ENCODE results near the gene DAB2. TPM values are rescaled to one million over a fixed set of nuclear protein-coding genes. Genes with fewer than 3 reads are reported as not detected.

Gene DAB2
- total RNA-seq, 1 donor from 2014 or later, result 14.6 TPM

- H3K4me3 ChIP-seq (ENCODE audit: low read depth, low read length), result no peak overlapping the region
- no peaks in the 10 kb centered on the region for H3K36me3 ChIP-seq (ENCODE audit: control insufficient read depth, insufficient read depth, low read length)
- no peak for DNase-seq (ENCODE audit: low read depth)
- no peak for TF ChIP-seq CTCF (IDR thresholded peaks at IDR 0.05; ENCODE audit: insufficient read depth, low read length, poor library complexity, severe bottlenecking)
- no peaks in the 10 kb centered on the region for H3K27me3 ChIP-seq (ENCODE audit: control insufficient read depth, insufficient read depth, low read length)
Observed at GRCh38 chr5:39446231-39446630, 21.5 kb upstream of the DAB2 start.

- no peaks in the 10 kb centered on the region for H3K36me3 ChIP-seq (ENCODE audit: control insufficient read depth, insufficient read depth, low read length)
- no peak for TF ChIP-seq CTCF (IDR thresholded peaks at IDR 0.05; ENCODE audit: insufficient read depth, low read length, poor library complexity, severe bottlenecking)
- H3K4me3 ChIP-seq (ENCODE audit: low read depth, low read length), result no peak overlapping the region
- DNase-seq (ENCODE audit: low read depth), result no peak
- no peaks in the 10 kb centered on the region for H3K27me3 ChIP-seq (ENCODE audit: control insufficient read depth, insufficient read depth, low read length)
Observed at GRCh38 chr5:39443911-39444310, 19.1 kb upstream of the DAB2 start.

GRCh38 chr5:39442991-39443390 is 18.2 kb upstream of the DAB2 start:
- no peak for TF ChIP-seq CTCF (IDR thresholded peaks at IDR 0.05; ENCODE audit: insufficient read depth, low read length, poor library complexity, severe bottlenecking)
- H3K4me3 ChIP-seq (ENCODE audit: low read depth, low read length), result no peak overlapping the region
- DNase-seq (ENCODE audit: low read depth), result no peak
- H3K27me3 ChIP-seq (ENCODE audit: control insufficient read depth, insufficient read depth, low read length), result no peaks in the 10 kb centered on the region
- H3K36me3 ChIP-seq (ENCODE audit: control insufficient read depth, insufficient read depth, low read length), result no peaks in the 10 kb centered on the region

GRCh38 chr5:39441838-39442237 is 17.1 kb upstream of the DAB2 start:
- Histone ChIP-seq H3K4me3 (ENCODE audit: low read depth, low read length) (no peak overlapping the region), H3K27me3 (ENCODE audit: control insufficient read depth, insufficient read depth, low read length) (no peaks in the 10 kb centered on the region), H3K36me3 (ENCODE audit: control insufficient read depth, insufficient read depth, low read length) (no peaks in the 10 kb centered on the region)
- no peak for TF ChIP-seq CTCF (IDR thresholded peaks at IDR 0.05; ENCODE audit: insufficient read depth, low read length, poor library complexity, severe bottlenecking)
- no peak for DNase-seq (ENCODE audit: low read depth)

- no peak overlapping the region for H3K4me3 ChIP-seq (ENCODE audit: low read depth, low read length)
- no peak for DNase-seq (ENCODE audit: low read depth)
- no peaks in the 10 kb centered on the region for H3K27me3 ChIP-seq (ENCODE audit: control insufficient read depth, insufficient read depth, low read length)
- H3K36me3 ChIP-seq (ENCODE audit: control insufficient read depth, insufficient read depth, low read length), result no peaks in the 10 kb centered on the region
- no peak for TF ChIP-seq CTCF (IDR thresholded peaks at IDR 0.05; ENCODE audit: insufficient read depth, low read length, poor library complexity, severe bottlenecking)
Observed at GRCh38 chr5:39440958-39441624, 16.3 kb upstream of the DAB2 start.

All from kidney epithelial cell (primary cell).